Retina (tissue), 1 donor: ENCODE results near the gene STK38.
A peak's percentile ranks its signal among the peaks of the same experiment; 100 is the strongest.
"Not testable (repeated sequence)": the region's sequence is repeated elsewhere in the genome, so short reads cannot be mapped to it uniquely, and the experiment has no call there.

Experiments
- DNase-seq: peaks from one replicate; pipeline ENCODE4 v3.0.0-alpha.2; 2016

The STK38 gene

GRCh38 chr6:36479256-36479655, 68.0 kb downstream of the STK38 start:
- DNase-seq, result no peak

- no peak for DNase-seq
Measured at GRCh38 chr6:36478051-36478526, 69.2 kb downstream of the STK38 start.

GRCh38 chr6:36469946-36470345, 77.3 kb downstream of the STK38 start:
- no peak for DNase-seq

GRCh38 chr6:36469148-36469661, 78.1 kb downstream of the STK38 start:
- no peak for DNase-seq

GRCh38 chr6:36467625-36468024, 79.7 kb downstream of the STK38 start:
- DNase-seq, result no peak

GRCh38 chr6:36464233-36464632, 83.0 kb downstream of the STK38 start:
- no peak for DNase-seq

GRCh38 chr6:36463676-36464075, 83.6 kb downstream of the STK38 start:
- DNase-seq, result no peak

GRCh38 chr6:36461646-36462045, 85.6 kb downstream of the STK38 start:
- DNase-seq, result no peak

- no peak for DNase-seq
Measured at GRCh38 chr6:36460916-36461315, 86.4 kb downstream of the STK38 start.

- DNase-seq, result no peak
Measured at GRCh38 chr6:36459501-36459900, 87.8 kb downstream of the STK38 start.

GRCh38 chr6:36455486-36456027, 91.7 kb downstream of the STK38 start:
- no peak for DNase-seq

GRCh38 chr6:36452897-36453296, 94.4 kb downstream of the STK38 start:
- DNase-seq, result not testable (repeated sequence)

GRCh38 chr6:36449173-36449572, 98.1 kb downstream of the STK38 start:
- not testable (repeated sequence) for DNase-seq

GRCh38 chr6:36445621-36446020, 101.7 kb downstream of the STK38 start:
- no peak for DNase-seq

GRCh38 chr6:36444470-36444869, 102.8 kb downstream of the STK38 start:
- peak; percentile 11 for DNase-seq
